Activated CD8-positive, alpha-beta memory T cell treated with anti-CD3 and anti-CD28 coated beads, Interleukin-2, amount 10 ng/mL, durations not matched to agents 7 days and 5 days (primary cell): ENCODE data around the gene SPRED2. TPM values are rescaled to one million over a fixed set of nuclear protein-coding genes. Genes with fewer than 3 reads are reported as not detected.

Experiments used
- ATAC-seq: fragments of 150-1000 bp; cut with Tn5 transposase; one replicate; pipeline ENCODE4 v1.10.0; 2021; ENCODE audit warnings: moderate library complexity
- CTCF ChIA-PET: fragments of 350-600 bp; sonication (Branson Sonifier 250); formaldehyde crosslinking; loops from one replicate; lab custom pipeline; 2021; ENCODE audit warnings: antibody characterized with exemption; lab: Charles Lee
- DNase-seq: peaks from one replicate; pipeline ENCODE4 v3.0.0-alpha.2; 2020
- H3K27ac Mint-ChIP-seq: one replicate; pipeline ENCODE4 v1.8.0; 2021; ENCODE audit warnings: mild to moderate bottlenecking, mixed read lengths
- H3K27me3 Mint-ChIP-seq: one replicate; pipeline ENCODE4 v1.8.0; 2021; ENCODE audit warnings: mixed read lengths
- H3K36me3 Mint-ChIP-seq: one replicate; pipeline ENCODE4 v1.8.0; 2021; ENCODE audit warnings: mild to moderate bottlenecking, mixed read lengths
- H3K4me1 Mint-ChIP-seq: one replicate; pipeline ENCODE4 v1.8.0; 2021; ENCODE audit warnings: mixed read lengths
- H3K4me3 Mint-ChIP-seq: one replicate; pipeline ENCODE4 v1.8.0; 2021; ENCODE audit warnings: mild to moderate bottlenecking, moderate library complexity, mixed read lengths
- H3K9me3 Mint-ChIP-seq: one replicate; pipeline ENCODE4 v1.8.0; 2022; ENCODE audit warnings: low read depth, mixed read lengths
- total RNA-seq, 2 experiments: library from RNA; stranded (reverse); gene quantifications; one replicate each; pipeline ENCODE4 v1.2.3, GENCODE V29; 2021

SPRED2 gene
- total RNA-seq, 2 experiments from 2014 or later: 3.2 to 3.5 TPM

DNA sequence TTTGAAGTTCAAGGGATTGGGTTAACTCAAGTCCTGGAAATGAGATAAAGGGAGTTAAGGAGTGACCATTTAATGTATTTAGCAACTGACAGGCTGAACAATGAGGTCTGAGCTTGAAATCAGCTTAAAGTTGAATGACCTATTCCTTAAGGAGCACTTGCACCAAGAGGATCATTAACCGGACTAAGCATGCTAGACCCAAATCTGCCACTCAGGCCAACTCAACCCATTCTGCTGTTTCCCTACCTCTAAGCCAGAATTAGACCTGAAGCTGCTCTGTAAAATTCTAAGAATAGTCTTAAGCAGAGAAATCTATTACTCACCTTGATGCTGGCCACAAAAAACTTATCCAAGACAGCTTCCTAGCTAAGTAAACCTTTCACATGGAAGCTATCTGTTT lies 59.8 kb downstream of the SPRED2 start:
- no peak for DNase-seq
- no peak overlapping the region for H3K4me3 Mint-ChIP-seq
- no peaks in the 10 kb centered on the region for H3K36me3 Mint-ChIP-seq
- peaks cover 3% of the 10 kb centered on the region for H3K4me1 Mint-ChIP-seq
- no peak for ATAC-seq
- H3K9me3 Mint-ChIP-seq: no peaks in the 10 kb centered on the region
- CTCF ChIA-PET: interaction anchor here (1.2 kb wide), 1 partner anchor 10 kb away, joined by 3 read pairs; no protein-coding TSS in a partner anchor
- peaks cover 8% of the 10 kb centered on the region for H3K27me3 Mint-ChIP-seq
- no peak overlapping the region for H3K27ac Mint-ChIP-seq

DNA sequence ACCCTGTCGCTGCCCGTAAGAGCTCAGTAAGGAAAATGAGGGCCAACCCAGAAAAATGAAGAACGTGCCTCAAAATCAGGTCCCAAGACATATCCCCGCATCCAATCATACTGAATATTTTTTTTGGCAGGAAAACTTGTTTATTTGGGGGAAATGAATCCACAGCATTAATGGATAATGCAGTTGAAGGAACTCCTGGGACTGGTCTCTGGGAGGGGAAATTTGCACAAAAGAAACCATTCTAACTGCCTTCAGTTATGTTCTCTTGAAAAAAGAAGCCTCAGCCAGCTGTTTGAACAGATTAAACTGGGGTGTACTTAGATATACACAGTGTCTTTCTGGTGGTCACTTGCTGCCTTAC lies 61.3 kb downstream of the SPRED2 start:
- CTCF ChIA-PET: interaction anchor here (0.6 kb wide), 1 partner anchor 158 kb away, joined by 3 read pairs; no protein-coding TSS in a partner anchor
- H3K4me3 Mint-ChIP-seq: no peak overlapping the region

DNA sequence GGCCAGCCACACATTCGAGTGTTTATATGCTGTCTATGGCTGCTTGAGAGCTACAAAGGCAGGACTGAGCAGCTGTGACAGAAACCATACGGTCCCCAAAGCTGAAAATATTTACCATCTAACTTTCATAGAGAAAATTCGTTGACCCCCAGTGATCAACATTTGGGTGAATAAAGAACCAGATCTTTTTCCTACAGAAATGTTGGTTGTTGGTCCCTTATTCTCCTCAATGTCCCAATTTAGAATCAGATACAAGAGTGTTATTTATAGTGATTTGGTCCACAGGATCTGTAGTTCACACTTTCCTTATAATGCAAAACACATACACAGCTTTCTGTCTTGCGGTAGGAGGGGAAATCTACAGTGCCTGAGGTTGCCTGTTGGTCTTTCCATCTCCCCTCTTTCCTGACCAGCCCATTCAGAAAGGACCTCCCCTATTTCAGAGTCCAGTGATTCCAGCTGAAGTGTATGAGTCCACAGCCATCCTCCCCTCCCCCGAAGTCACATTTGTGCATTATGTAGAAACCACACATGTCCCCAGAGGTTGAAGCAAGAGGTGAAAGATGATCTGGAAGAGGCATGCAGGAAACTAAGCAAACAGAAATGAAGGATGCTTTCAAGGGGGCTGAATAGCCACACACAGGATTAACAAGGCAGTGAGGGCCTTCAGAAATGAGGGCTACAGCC lies 61.9 kb downstream of the SPRED2 start:
- H3K4me3 Mint-ChIP-seq: no peak overlapping the region
- no peaks in the 10 kb centered on the region for H3K9me3 Mint-ChIP-seq
- CTCF ChIA-PET: interaction anchor here (0.6 kb wide), 1 partner anchor 159 kb away, joined by 3 read pairs; no protein-coding TSS in a partner anchor
- H3K36me3 Mint-ChIP-seq: no peaks in the 10 kb centered on the region
- no peak for DNase-seq
- H3K27ac Mint-ChIP-seq: no peak overlapping the region
- ATAC-seq: no peak
- H3K27me3 Mint-ChIP-seq: peaks cover 7% of the 10 kb centered on the region
- H3K4me1 Mint-ChIP-seq: peaks cover 15% of the 10 kb centered on the region

More for the DNA sequence above, 61.3 kb downstream of the SPRED2 start:
- Mint-ChIP-seq H3K27ac (no peak overlapping the region), H3K27me3 (peaks cover 8% of the 10 kb centered on the region), H3K4me1 (peaks cover 13% of the 10 kb centered on the region), H3K36me3 (no peaks in the 10 kb centered on the region), H3K9me3 (no peaks in the 10 kb centered on the region)
- DNase-seq (no peak), ATAC-seq (no peak)

DNA sequence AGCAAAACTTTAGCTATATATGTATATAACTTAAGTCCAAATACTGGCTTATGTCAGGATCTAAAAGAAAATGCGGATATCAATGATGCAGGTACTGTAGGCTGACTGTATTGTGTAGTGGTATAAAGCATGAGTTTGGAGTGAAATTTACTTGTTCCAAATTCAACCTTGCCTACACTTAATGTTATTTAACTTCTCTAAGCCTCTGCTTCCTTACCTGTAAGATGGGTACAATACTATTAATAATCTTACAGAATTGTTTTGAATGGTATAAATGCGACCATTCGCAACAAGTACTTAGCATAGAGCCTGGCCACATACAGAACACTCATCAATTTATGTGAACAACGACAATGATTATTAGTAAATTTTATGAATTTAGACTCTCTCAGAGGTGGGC lies 62.4 kb downstream of the SPRED2 start:
- H3K36me3 Mint-ChIP-seq: no peaks in the 10 kb centered on the region
- H3K4me1 Mint-ChIP-seq: peaks cover 15% of the 10 kb centered on the region
- peaks cover 13% of the 10 kb centered on the region for H3K27me3 Mint-ChIP-seq
- H3K9me3 Mint-ChIP-seq: no peaks in the 10 kb centered on the region
- CTCF ChIA-PET: no interaction called here
- ATAC-seq (no peak), DNase-seq (no peak)
- H3K4me3 Mint-ChIP-seq: no peak overlapping the region
- no peak overlapping the region for H3K27ac Mint-ChIP-seq

DNA sequence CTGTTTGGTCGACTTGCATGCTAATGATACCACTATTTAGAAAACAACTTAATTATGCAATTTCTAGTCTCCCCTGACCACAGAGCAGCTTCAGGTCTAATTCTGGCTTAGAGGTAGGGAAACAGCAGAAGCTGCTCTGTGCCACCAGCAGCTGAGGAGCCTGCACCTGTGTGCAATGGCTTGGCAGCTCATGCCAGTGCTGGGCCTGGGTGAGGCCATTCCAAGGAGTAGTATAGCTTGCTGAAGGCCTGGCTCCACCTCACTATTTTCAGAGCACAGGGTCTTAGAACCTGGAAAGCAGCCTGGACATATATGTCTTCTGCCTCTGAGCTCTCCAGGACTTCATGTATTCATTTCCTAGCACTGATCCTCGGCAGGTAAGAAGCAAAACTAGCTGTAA lies 62.8 kb downstream of the SPRED2 start:
- DNase-seq (no peak), ATAC-seq (no peak)
- Mint-ChIP-seq H3K4me1 (peaks cover 12% of the 10 kb centered on the region), H3K4me3 (no peak overlapping the region), H3K27me3 (peaks cover 14% of the 10 kb centered on the region), H3K27ac (no peak overlapping the region), H3K36me3 (no peaks in the 10 kb centered on the region), H3K9me3 (no peaks in the 10 kb centered on the region)
- CTCF ChIA-PET: no interaction called here

DNA sequence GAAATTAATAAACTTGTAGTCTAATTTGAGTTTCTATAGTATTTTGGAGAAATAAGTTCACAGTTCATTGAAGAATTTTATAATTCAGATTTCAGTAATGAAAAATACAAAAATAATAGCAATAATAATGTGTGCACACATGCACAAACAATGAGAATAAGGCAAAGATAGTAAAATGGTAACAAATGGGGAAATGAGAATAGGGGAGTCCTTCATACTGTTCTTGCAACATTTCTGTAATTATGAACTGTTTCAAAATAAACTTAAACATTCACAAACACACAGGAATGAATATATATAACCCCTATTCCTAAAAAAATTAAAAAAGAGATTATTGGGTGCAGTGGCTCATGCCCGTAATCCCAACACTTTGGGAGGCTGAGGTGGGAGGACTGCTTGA lies 63.9 kb downstream of the SPRED2 start:
- DNase-seq: no peak
- Mint-ChIP-seq H3K9me3 (no peaks in the 10 kb centered on the region), H3K4me3 (no peak overlapping the region), H3K4me1 (peaks cover 12% of the 10 kb centered on the region), H3K27me3 (peaks cover 14% of the 10 kb centered on the region), H3K27ac (no peak overlapping the region), H3K36me3 (no peaks in the 10 kb centered on the region)
- CTCF ChIA-PET: no interaction called here
- no peak for ATAC-seq

DNA sequence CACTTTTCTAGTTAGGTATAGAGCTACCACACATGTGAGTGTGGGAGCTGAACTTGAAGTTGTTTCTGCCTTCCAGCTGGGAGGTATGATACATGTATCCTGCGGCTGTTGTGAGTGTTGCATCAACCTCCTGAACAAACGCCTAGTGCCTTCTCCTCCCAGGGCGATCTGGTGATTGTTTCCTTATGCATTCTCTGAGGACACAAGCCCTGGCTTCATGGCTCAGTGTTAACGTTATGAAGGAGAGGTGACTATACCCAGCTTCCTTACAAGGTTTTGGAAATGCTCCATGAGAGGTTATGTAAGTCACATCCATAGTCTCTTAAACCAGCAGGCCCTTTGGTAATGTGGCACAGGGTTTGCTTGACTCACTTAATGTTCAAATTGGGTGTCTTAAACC lies 64.9 kb downstream of the SPRED2 start:
- Mint-ChIP-seq H3K4me3 (no peak overlapping the region), H3K27ac (no peak overlapping the region), H3K9me3 (no peaks in the 10 kb centered on the region), H3K27me3 (peaks cover 14% of the 10 kb centered on the region), H3K4me1 (peaks cover 12% of the 10 kb centered on the region), H3K36me3 (no peaks in the 10 kb centered on the region)
- CTCF ChIA-PET: no interaction called here
- DNase-seq: no peak
- ATAC-seq: no peak

DNA sequence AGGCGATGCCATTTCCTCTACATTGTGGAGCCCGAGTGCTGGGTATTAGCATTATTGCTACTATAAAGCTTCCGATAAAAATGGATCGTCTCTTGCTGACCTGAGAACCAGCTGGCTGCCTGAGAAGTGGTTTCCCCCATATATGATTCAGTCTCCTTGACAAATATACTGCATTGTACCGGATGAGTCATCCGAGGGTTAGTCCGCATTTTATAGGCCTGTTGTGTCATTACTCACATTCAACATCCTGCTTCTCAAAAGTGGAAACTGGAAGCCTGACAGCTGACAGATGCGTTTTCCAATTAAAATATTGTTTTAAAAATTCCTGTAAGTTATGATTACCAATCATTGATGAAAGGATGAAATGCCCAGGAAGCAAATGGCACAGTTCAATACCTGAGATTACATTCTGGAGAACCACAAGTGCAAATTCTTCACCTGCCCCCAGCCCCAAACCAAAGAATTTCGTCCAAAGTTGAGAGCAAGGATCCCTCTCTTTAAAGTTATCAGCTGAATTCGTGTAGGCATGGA lies 65.7 kb downstream of the SPRED2 start:
- Mint-ChIP-seq H3K27me3 (peaks cover 14% of the 10 kb centered on the region), H3K4me1 (peaks cover 18% of the 10 kb centered on the region), H3K27ac (peak overlapping the region; percentile 17), H3K4me3 (no peak overlapping the region), H3K36me3 (no peaks in the 10 kb centered on the region), H3K9me3 (no peaks in the 10 kb centered on the region)
- DNase-seq (peak; percentile 59), ATAC-seq (peak; percentile 94)
- CTCF ChIA-PET: interaction anchor here (0.8 kb wide), 1 partner anchor 14 kb away, joined by 3 read pairs; no protein-coding TSS in a partner anchor

DNA sequence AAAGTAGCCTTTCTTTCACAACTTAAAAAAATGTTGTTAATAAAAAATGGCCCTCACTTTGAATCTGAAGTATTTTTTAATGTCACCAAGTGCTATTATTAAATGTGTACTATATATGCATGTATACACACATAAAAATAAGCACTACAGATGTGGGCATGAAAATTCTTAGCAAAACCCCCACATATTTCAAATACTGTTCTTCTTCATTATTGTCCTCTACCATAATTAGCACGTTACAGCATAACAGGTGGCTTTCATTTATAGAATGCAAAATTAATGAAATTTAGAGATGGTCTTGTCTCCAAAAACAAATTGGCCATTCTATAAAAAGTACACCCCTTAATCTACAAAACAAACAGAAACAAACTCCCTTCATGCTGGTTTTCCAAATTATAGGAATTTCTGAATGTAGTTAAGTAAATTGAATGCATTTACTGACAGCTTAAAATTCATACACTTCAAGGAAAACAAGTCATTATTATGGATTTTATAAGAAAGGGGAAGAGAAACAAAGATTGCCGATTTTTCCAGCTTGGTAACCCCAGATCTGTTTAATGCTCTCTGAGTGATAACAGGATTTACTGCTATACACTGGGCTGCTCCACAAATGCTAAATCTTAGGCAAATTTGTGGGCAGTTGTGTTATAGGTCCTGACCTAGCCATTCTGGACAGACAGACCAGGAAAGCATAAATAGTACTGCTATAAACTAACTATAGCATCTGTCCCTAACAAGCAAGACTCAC lies 67.2 kb downstream of the SPRED2 start:
- CTCF ChIA-PET: no interaction called here
- Mint-ChIP-seq H3K27me3 (peaks cover 14% of the 10 kb centered on the region), H3K27ac (no peak overlapping the region), H3K36me3 (no peaks in the 10 kb centered on the region), H3K9me3 (no peaks in the 10 kb centered on the region), H3K4me1 (peaks cover 32% of the 10 kb centered on the region), H3K4me3 (no peak overlapping the region)
- DNase-seq (no peak), ATAC-seq (no peak)

DNA sequence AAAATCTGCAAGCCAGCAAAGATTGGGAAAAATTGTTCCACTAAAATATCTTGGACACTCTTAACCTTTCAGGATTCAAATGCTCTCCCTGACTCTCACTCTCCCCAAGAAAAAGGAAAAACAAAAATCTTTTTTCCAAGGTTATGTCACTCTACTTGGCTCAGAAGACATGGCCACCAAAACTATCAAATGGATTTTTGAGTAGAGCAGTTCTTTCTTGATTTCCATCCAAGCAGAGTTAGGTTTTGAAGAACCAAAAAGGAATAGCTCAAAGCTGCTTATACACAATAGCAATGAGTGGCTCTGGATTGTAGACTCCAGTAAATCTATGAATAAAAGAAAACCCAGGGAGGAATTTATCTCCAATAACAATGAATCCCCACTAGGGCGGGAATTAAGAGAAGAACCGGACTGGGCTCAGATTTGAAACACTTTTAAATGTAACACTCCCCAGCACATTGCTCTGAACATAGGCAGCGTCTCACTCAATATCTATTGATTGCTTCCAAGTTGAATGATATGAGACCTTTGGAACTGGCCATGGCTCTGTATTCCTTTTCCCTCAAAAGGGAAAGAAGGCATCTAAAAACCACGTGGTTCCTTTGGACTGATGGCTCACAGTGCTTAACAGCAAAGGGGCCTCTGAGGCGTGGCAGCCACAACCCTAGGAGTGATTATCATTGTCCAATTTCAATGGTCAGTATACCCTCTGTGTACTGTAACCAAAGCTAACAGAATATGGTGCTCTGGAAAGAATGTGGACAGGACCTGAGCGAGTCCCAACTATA lies 68.3 kb downstream of the SPRED2 start:
- no peak overlapping the region for H3K4me3 Mint-ChIP-seq
- peaks cover 41% of the 10 kb centered on the region for H3K4me1 Mint-ChIP-seq
- no peaks in the 10 kb centered on the region for H3K36me3 Mint-ChIP-seq
- H3K27ac Mint-ChIP-seq: no peak overlapping the region
- no peaks in the 10 kb centered on the region for H3K9me3 Mint-ChIP-seq
- DNase-seq (no peak), ATAC-seq (no peak)
- CTCF ChIA-PET: no interaction called here
- H3K27me3 Mint-ChIP-seq: peaks cover 14% of the 10 kb centered on the region

DNA sequence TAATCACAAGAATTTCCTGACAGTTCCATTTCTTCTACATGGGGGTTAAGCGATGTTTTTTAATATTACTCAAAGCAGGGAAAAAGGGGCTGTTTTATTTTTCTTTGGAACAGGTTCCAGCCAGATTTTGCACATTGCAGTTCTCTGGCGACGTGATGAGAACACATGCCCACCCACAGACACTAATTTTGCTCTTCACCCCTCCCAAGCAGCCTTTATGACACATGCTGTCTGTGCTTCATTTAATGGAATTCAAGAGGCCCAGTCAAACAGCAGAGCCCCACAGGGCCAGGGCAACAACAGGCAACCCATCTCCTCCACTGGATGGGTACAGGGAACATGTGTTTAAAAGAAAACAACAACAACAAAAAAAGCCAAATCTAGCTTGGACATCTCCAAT lies 70.8 kb downstream of the SPRED2 start:
- no peak for ATAC-seq
- Mint-ChIP-seq H3K4me3 (no peak overlapping the region), H3K27me3 (peaks cover 23% of the 10 kb centered on the region), H3K36me3 (no peaks in the 10 kb centered on the region), H3K4me1 (peaks cover 59% of the 10 kb centered on the region), H3K27ac (no peak overlapping the region), H3K9me3 (no peaks in the 10 kb centered on the region)
- no peak for DNase-seq
- CTCF ChIA-PET: interaction anchor here (0.9 kb wide), 1 partner anchor 75 kb away, joined by 3 read pairs; no protein-coding TSS in a partner anchor

DNA sequence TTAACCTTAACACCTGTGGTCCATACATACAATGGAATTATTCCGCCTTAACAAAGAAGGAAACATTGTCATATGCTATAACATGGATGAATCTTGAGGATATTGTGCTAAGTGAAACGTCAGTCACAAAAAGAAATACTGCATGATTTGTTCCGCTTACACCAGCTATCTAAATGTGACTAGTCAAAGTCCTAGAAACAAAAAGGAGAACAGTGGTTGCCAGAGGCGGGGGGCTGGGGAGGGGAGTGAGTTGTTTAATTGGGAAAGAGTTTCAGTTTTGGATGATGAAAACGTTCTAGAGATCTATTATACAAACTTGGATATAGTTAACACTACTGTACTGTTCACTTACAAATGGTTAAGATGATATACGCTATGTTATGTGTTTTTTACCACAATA lies 72.0 kb downstream of the SPRED2 start:
- H3K4me3 Mint-ChIP-seq: no peak overlapping the region
- no peak overlapping the region for H3K27ac Mint-ChIP-seq
- no peaks in the 10 kb centered on the region for H3K36me3 Mint-ChIP-seq
- DNase-seq: no peak
- no peaks in the 10 kb centered on the region for H3K9me3 Mint-ChIP-seq
- CTCF ChIA-PET: interaction anchor here (0.9 to 1.8 kb wide), 3 partner anchors 8 to 39 kb away, joined by 3 to 4 read pairs (median 4); no protein-coding TSS in a partner anchor
- H3K27me3 Mint-ChIP-seq: peaks cover 26% of the 10 kb centered on the region
- no peak for ATAC-seq
- H3K4me1 Mint-ChIP-seq: peaks cover 54% of the 10 kb centered on the region
